ENCODE measurements around the gene COQ8A. TPM values are rescaled to one million over a fixed set of nuclear protein-coding genes. Genes with fewer than 3 reads are reported as not detected.

The COQ8A gene
- polyA plus RNA-seq, 3 donors from 2014 or later = 26.9 to 44.3 (median 34.7) TPM

- Mint-ChIP-seq H3K4me3 (no peak overlapping the region), H3K4me1 (peaks cover 20 to 31% of the 10 kb centered on the region in 2 donors), H3K36me3 (peaks cover 0 to 9% (median 2%) of the 10 kb centered on the region in 3 donors), H3K9me3 (no peaks in the 10 kb centered on the region), H3K27me3 (ENCODE audit: low read depth in 3 of 3) (peaks cover 0 to 2% (median 0%) of the 10 kb centered on the region in 3 donors), H3K27ac (no peak overlapping the region)
- no peak for DNase-seq
Observed at GRCh38 chr1:226960944-226961765, 21.1 kb downstream of the COQ8A start.

- no peak overlapping the region for H3K27ac Mint-ChIP-seq
- DNase-seq = no peak
- no peak overlapping the region for H3K4me3 Mint-ChIP-seq
- H3K36me3 Mint-ChIP-seq = peaks cover 0 to 16% (median 11%) of the 10 kb centered on the region in 3 donors
- peaks cover 17 to 24% of the 10 kb centered on the region in 2 donors for H3K4me1 Mint-ChIP-seq
- no peaks in the 10 kb centered on the region for H3K9me3 Mint-ChIP-seq
- H3K27me3 Mint-ChIP-seq (ENCODE audit: low read depth in 3 of 3) = peaks cover 0 to 2% (median 0%) of the 10 kb centered on the region in 3 donors
Observed at GRCh38 chr1:226962421-226963391, 22.6 kb downstream of the COQ8A start.

DNA sequence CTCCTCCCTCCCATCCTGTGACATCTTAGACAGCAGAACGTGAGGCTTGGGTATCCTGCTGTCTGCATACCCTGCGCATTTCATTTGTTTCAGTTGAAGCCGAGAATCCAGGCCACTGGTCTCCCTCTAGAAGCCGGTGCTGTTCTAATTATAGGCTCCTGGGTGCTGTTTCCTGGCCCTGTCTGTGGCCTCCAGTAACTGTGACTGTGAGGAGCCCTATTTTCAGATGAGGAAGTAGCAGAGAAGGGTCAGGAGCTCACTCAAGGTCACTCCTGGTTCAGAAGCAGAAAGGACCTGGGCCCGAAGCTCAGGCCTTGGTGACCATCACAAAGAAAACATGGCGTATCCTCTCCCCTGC is 24.0 kb downstream of the COQ8A start:
- no peak for DNase-seq
- peaks cover 0 to 2% (median 0%) of the 10 kb centered on the region in 3 donors for H3K27me3 Mint-ChIP-seq (ENCODE audit: low read depth in 3 of 3)
- H3K27ac Mint-ChIP-seq = peak overlapping the region in 2 of 6 donors; percentile 4 to 76
- H3K4me1 Mint-ChIP-seq = peaks cover 10% of the 10 kb centered on the region in 2 donors
- H3K36me3 Mint-ChIP-seq = peaks cover 0 to 24% (median 15%) of the 10 kb centered on the region in 3 donors
- no peaks in the 10 kb centered on the region for H3K9me3 Mint-ChIP-seq
- H3K4me3 Mint-ChIP-seq = no peak overlapping the region

DNA sequence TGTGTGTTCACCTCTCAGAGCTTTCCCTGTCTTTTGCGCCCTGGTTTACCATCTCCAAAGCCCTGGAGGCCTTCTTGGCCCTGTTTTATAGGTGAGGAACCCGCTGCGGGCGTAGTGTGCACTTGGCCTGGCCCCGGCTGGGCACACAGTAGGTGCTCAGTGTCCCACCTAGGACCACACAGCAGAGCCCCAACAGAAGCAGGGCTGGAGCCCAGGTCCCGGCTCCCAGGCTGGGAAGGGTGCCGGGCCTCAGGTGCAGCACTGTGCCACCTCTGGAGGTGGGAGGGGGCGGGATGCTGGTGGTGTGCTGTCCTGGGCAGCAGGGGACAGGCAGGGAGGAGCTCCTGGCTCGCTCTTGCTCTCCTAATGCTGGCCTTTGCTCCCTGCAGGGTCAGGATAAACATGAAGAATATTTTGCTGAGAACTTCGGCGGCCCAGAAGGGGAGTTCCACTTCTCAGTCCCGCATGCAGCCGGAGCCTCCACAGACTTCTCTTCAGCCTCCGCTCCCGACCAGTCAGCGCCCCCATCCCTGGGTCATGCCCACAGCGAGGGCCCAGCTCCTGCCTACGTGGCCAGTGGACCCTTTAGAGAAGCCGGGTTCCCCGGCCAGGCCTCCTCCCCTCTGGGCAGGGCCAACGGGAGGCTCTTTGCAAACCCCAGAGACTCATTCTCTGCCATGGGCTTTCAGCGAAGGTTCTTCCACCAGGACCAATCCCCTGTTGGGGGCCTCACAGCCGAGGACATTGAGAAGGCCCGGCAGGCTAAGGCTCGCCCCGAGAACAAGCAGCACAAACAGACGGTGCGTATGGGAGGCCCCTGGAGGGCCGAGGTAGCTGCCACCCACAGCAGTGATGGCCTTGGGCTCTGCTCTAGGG is 24.8 kb downstream of the COQ8A start:
- H3K36me3 Mint-ChIP-seq = peaks cover 3 to 29% (median 15%) of the 10 kb centered on the region in 3 donors
- peak overlapping the region in 1 of 6 donors; percentile 32 for H3K27ac Mint-ChIP-seq
- H3K27me3 Mint-ChIP-seq (ENCODE audit: low read depth in 3 of 3) = peaks cover 0 to 2% (median 0%) of the 10 kb centered on the region in 3 donors
- peaks cover 2% of the 10 kb centered on the region in 2 donors for H3K4me1 Mint-ChIP-seq
- DNase-seq = no peak
- no peak overlapping the region for H3K4me3 Mint-ChIP-seq
- H3K9me3 Mint-ChIP-seq = no peaks in the 10 kb centered on the region

DNA sequence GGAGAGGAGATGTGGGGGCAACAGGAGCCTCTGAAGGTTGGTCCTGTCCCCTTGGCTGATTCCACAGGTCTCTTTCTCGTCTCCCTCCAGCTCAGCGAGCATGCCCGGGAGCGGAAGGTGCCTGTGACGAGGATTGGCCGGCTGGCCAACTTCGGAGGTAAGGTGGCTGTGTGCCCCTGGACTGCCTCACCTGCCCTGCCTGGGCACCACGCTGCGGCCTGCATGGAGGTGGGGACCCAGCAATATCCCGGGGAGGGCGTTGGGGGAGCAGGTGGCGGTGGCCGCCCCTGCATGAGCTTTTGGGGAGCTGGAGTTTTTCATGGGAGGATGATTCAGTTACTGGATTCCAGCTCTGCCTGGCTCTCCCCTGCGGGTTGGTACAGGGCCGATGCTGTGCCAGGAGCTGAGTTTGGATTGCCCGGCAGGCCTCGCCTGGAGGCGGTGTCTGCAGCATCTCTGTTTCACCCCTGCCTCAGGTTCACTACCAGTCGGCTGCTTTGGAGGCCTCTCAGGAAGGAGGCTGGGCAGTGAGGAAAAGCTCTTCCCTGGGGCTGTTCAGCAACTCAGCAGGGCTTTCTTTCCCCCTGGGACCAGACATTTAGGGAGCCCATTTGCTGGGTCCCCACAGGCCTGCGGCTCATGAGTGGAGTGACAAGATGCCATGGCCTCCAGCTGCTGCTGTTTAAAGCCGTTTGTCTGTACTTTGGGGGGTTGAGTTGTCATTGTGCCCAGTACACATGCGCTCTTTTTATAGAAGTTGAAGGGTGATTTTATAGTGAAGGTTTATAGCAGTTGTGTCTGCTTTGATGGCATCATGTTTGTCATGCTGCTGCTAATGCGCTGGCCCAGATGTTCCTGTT is 25.7 kb downstream of the COQ8A start:
- Mint-ChIP-seq H3K36me3 (peaks cover 3 to 29% (median 15%) of the 10 kb centered on the region in 3 donors), H3K27me3 (ENCODE audit: low read depth in 3 of 3) (peaks cover 0 to 2% (median 0%) of the 10 kb centered on the region in 3 donors), H3K4me1 (peaks cover 0 to 2% of the 10 kb centered on the region in 2 donors), H3K4me3 (no peak overlapping the region), H3K9me3 (no peaks in the 10 kb centered on the region), H3K27ac (no peak overlapping the region)
- no peak for DNase-seq

GRCh38 chr1:226966683-226967082 is 26.6 kb downstream of the COQ8A start:
- Mint-ChIP-seq H3K27ac (no peak overlapping the region), H3K27me3 (ENCODE audit: low read depth in 3 of 3) (peaks cover 0 to 2% (median 0%) of the 10 kb centered on the region in 3 donors), H3K4me1 (peaks cover 2 to 3% of the 10 kb centered on the region in 2 donors), H3K9me3 (peaks cover 0 to 2% (median 0%) of the 10 kb centered on the region in 6 donors), H3K4me3 (no peak overlapping the region), H3K36me3 (peaks cover 6 to 32% (median 18%) of the 10 kb centered on the region in 3 donors)
- no peak for DNase-seq

- H3K27ac Mint-ChIP-seq = no peak overlapping the region
- H3K9me3 Mint-ChIP-seq = peaks cover 0 to 4% (median 0%) of the 10 kb centered on the region in 6 donors
- no peak for DNase-seq
- H3K27me3 Mint-ChIP-seq (ENCODE audit: low read depth in 3 of 3) = peaks cover 0 to 4% (median 0%) of the 10 kb centered on the region in 3 donors
- peaks cover 4 to 9% of the 10 kb centered on the region in 2 donors for H3K4me1 Mint-ChIP-seq
- H3K36me3 Mint-ChIP-seq = peaks cover 10 to 37% (median 23%) of the 10 kb centered on the region in 3 donors
- H3K4me3 Mint-ChIP-seq = no peak overlapping the region
Observed at GRCh38 chr1:226967665-226968064, 27.6 kb downstream of the COQ8A start.

GRCh38 chr1:226971765-226972164 is 31.7 kb downstream of the COQ8A start:
- H3K27ac Mint-ChIP-seq = no peak overlapping the region
- DNase-seq = no peak
- peaks cover 0 to 4% (median 0%) of the 10 kb centered on the region in 3 donors for H3K27me3 Mint-ChIP-seq (ENCODE audit: low read depth in 3 of 3)
- no peak overlapping the region for H3K4me3 Mint-ChIP-seq
- peaks cover 0 to 4% (median 0%) of the 10 kb centered on the region in 6 donors for H3K9me3 Mint-ChIP-seq
- H3K36me3 Mint-ChIP-seq = peaks cover 10 to 26% (median 15%) of the 10 kb centered on the region in 3 donors
- peaks cover 2 to 9% of the 10 kb centered on the region in 2 donors for H3K4me1 Mint-ChIP-seq

DNA sequence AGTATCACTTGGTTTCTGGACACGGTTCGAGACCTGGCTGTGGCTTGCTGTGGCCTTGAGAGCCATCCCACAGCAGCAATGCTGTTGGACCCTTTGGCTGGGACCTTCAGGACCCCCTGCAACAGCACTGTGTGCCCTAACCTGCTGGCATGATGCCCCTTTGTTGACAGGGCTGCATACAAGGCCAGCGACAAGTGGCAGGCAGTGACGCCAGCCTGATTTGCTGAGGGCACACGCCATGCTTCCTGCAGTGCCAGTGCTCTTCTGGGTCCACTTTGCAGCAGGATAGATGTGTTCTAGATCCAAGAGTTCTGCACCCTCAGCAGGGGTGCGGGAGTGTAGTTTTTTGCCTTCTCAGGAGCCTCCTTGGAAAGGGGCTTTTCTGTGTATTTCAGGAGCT is 32.8 kb downstream of the COQ8A start:
- H3K9me3 Mint-ChIP-seq = peaks cover 0 to 4% (median 0%) of the 10 kb centered on the region in 6 donors

GRCh38 chr1:226973371-226973897 is 33.3 kb downstream of the COQ8A start:
- no peak for DNase-seq
- Mint-ChIP-seq H3K27ac (no peak overlapping the region), H3K9me3 (peaks cover 0 to 4% (median 0%) of the 10 kb centered on the region in 6 donors), H3K27me3 (ENCODE audit: low read depth in 3 of 3) (peaks cover 0 to 4% (median 0%) of the 10 kb centered on the region in 3 donors), H3K36me3 (peaks cover 10 to 19% (median 10%) of the 10 kb centered on the region in 3 donors), H3K4me3 (no peak overlapping the region), H3K4me1 (peaks cover 2 to 9% of the 10 kb centered on the region in 2 donors)

More for the DNA sequence above, 32.8 kb downstream of the COQ8A start:
- Mint-ChIP-seq H3K4me3 (no peak overlapping the region), H3K27ac (no peak overlapping the region), H3K27me3 (ENCODE audit: low read depth in 3 of 3) (peaks cover 0 to 4% (median 0%) of the 10 kb centered on the region in 3 donors), H3K36me3 (peaks cover 10 to 22% (median 12%) of the 10 kb centered on the region in 3 donors), H3K4me1 (peaks cover 2 to 9% of the 10 kb centered on the region in 2 donors)
- DNase-seq = no peak

- peaks cover 2 to 9% of the 10 kb centered on the region in 2 donors for H3K4me1 Mint-ChIP-seq
- H3K27ac Mint-ChIP-seq = no peak overlapping the region
- H3K27me3 Mint-ChIP-seq (ENCODE audit: low read depth in 3 of 3) = peaks cover 0 to 4% (median 0%) of the 10 kb centered on the region in 3 donors
- H3K9me3 Mint-ChIP-seq = peaks cover 0 to 4% (median 0%) of the 10 kb centered on the region in 6 donors
- no peak for DNase-seq
- peaks cover 8 to 13% (median 10%) of the 10 kb centered on the region in 3 donors for H3K36me3 Mint-ChIP-seq
- no peak overlapping the region for H3K4me3 Mint-ChIP-seq
Observed at GRCh38 chr1:226973898-226974543, 33.9 kb downstream of the COQ8A start.
